Transverse colon (tissue), 4 donors: ENCODE results near the gene ISG20L2. TPM values are rescaled to one million over a fixed set of nuclear protein-coding genes. Genes with fewer than 3 reads are reported as not detected.

Experiments used
- DNase-seq: peaks from one replicate; pipeline ENCODE4 v3.0.0-alpha.2; 2019
- H3K27ac ChIP-seq, 4 donors: fragments of 200-600 bp; sonication (generic); 2 replicates each; pipeline ENCODE4 v1.5.1; 2016 to 2018; ENCODE audit warnings: inconsistent platforms in 4 of 4
- H3K27me3 ChIP-seq: fragments of 200-600 bp; sonication (generic); 2 replicates; pipeline ENCODE4 v1.5.1; 2017; ENCODE audit warnings: inconsistent platforms
- H3K36me3 ChIP-seq, 4 donors: fragments of 200-600 bp; sonication (generic); 2 replicates each; pipeline ENCODE4 v1.5.1; 2017 to 2019; ENCODE audit warnings: inconsistent platforms in 4 of 4
- H3K4me1 ChIP-seq, 4 donors: fragments of 200-600 bp; sonication (generic); 2 replicates each; pipeline ENCODE4 v1.5.1; 2017 to 2020; ENCODE audit warnings: inconsistent platforms in 4 of 4
- H3K4me3 ChIP-seq, 4 donors: fragments of 200-600 bp; sonication (generic); 1 replicate in 1 of 4; 2 replicates in 3 of 4; pipeline versions ENCODE4 v1.5.1 to v1.6.1; 2017 to 2019; ENCODE audit warnings: inconsistent platforms in 4 of 4
- H3K9me3 ChIP-seq, 2 donors: fragments of 200-600 bp; sonication (generic); 2 replicates each; pipeline ENCODE4 v1.5.1; 2017 to 2019; ENCODE audit warnings: inconsistent platforms in 2 of 2
- CTCF ChIP-seq, 5 experiments: fragments of 200-600 bp in 3 of 5; fragments of 450-650 bp in 2 of 5; sonication (generic) in 3 of 5; IDR thresholded peaks; 1 replicate in 2 of 5; 2 replicates in 3 of 5; pipeline ENCODE4 v1.5.1; 2016 to 2017; ENCODE audit warnings: antibody characterized with exemption in 5 of 5, inconsistent platforms in 3 of 5, mild to moderate bottlenecking in 2 of 5, moderate library complexity in 1 of 5
- EP300 ChIP-seq: sonication (generic); formaldehyde crosslinking; IDR thresholded peaks from one replicate; pipeline ENCODE4 v1.6.1; 2017; ENCODE audit warnings: antibody characterized with exemption, low read depth
- POLR2A ChIP-seq: fragments of 450-650 bp; IDR thresholded peaks from one replicate; pipeline ENCODE4 v1.6.1; 2016; ENCODE audit warnings: antibody characterized with exemption, mild to moderate bottlenecking, moderate library complexity
- POLR2AphosphoS5 ChIP-seq, 3 donors: sonication (generic); formaldehyde crosslinking; IDR thresholded peaks; one replicate each; pipeline ENCODE4 v1.6.1; 2016; ENCODE audit warnings: antibody characterized with exemption in 3 of 3
- WGBS, 2 donors: methylation state at CpG; one replicate each; pipeline ENCODE4 v1.1.5; 2018; ENCODE audit warnings: low coverage in 1 of 2; 5-methylcytosine and 5-hydroxymethylcytosine counted together
- in situ Hi-C, 4 donors: fragments of 200-750 bp; cut with MboI; loops; one replicate each; pipeline versions ENCODE4 v1.15.0 to v1.15.1; 2017; ENCODE audit warnings: low sequenced_read_pairs in 3 of 4, low pct_ligation_motif_present in 1 of 4, low pct_unique_long_range_greater_than_20kb in 1 of 4
- intact Hi-C: fragments of 100-400 bp; cut with DNase I; formaldehyde crosslinking; loops from one replicate; pipeline ENCODE4 v1.15.1; 2023; ENCODE audit warnings: low total_unique reads
- total RNA-seq, 4 donors: library from RNA; depleted of rRNA; stranded (reverse); fragments of >200 nt; gene quantifications; one replicate each; pipeline ENCODE4 v1.1.0, GENCODE V29; 2016

The ISG20L2 gene
- total RNA-seq, 4 donors from 2014 or later, result 25.8 to 61.7 (median 33.1) TPM

GRCh38 chr1:156756355-156756754 lies 27.8 kb upstream of the ISG20L2 start:
- Histone ChIP-seq H3K4me3 (no peak overlapping the region), H3K27ac (no peak overlapping the region), H3K9me3 (no peaks in the 10 kb centered on the region), H3K36me3 (no peaks in the 10 kb centered on the region), H3K4me1 (peaks cover 5 to 15% (median 8%) of the 10 kb centered on the region in 4 donors), H3K27me3 (no peaks in the 10 kb centered on the region)
- no peak for DNase-seq
- in situ Hi-C loops, result no loop called here
- intact Hi-C loops, result no loop called here
- WGBS, 2 donors, result 86 to 94% methylated on average over 1 of the region's 1 CpG
- TF ChIP-seq POLR2A (no peak), POLR2AphosphoS5 (IDR thresholded peaks at IDR 0.05) (no peak), CTCF (IDR thresholded peaks at IDR 0.05) (no peak), EP300 (no peak)

- no peaks in the 10 kb centered on the region for H3K27me3 ChIP-seq
- no peaks in the 10 kb centered on the region for H3K9me3 ChIP-seq
- H3K4me3 ChIP-seq, result no peak overlapping the region
- 67 to 80% methylated on average over 2 to 5 of the region's 5 CpGs for WGBS, 2 donors
- H3K4me1 ChIP-seq, result peaks cover 5 to 15% (median 8%) of the 10 kb centered on the region in 4 donors
- H3K36me3 ChIP-seq, result no peaks in the 10 kb centered on the region
- in situ Hi-C loops (no loop called here), intact Hi-C loops (no loop called here)
- no peak for DNase-seq
- no peak overlapping the region for H3K27ac ChIP-seq
- TF ChIP-seq POLR2A (no peak), EP300 (no peak), CTCF (IDR thresholded peaks at IDR 0.05) (no peak), POLR2AphosphoS5 (IDR thresholded peaks at IDR 0.05) (no peak)
Observed at GRCh38 chr1:156755527-156755950, 27.0 kb upstream of the ISG20L2 start.

- Histone ChIP-seq H3K9me3 (no peaks in the 10 kb centered on the region), H3K27ac (no peak overlapping the region), H3K4me1 (peaks cover 13 to 27% (median 19%) of the 10 kb centered on the region in 4 donors), H3K27me3 (no peaks in the 10 kb centered on the region), H3K36me3 (no peaks in the 10 kb centered on the region), H3K4me3 (no peak overlapping the region)
- 75 to 87% methylated on average over 2 to 8 of the region's 8 CpGs for WGBS, 2 donors
- TF ChIP-seq POLR2AphosphoS5 (IDR thresholded peaks at IDR 0.05), result no peak
- TF ChIP-seq EP300, result no peak
- TF ChIP-seq POLR2A, result no peak
- no peak for TF ChIP-seq CTCF (IDR thresholded peaks at IDR 0.05)
- in situ Hi-C loops, result no loop called here
- intact Hi-C loops, result no loop called here
- no peak for DNase-seq
Observed at GRCh38 chr1:156754219-156754618, 25.7 kb upstream of the ISG20L2 start.

GRCh38 chr1:156752843-156753482 lies 24.4 kb upstream of the ISG20L2 start:
- Histone ChIP-seq H3K4me3 (peak overlapping the region in 2 of 4 donors; percentile 96 to 97), H3K27me3 (no peaks in the 10 kb centered on the region), H3K27ac (peak overlapping the region; percentile 95 to 99 (median 98)), H3K4me1 (peaks cover 18 to 40% (median 32%) of the 10 kb centered on the region in 4 donors), H3K36me3 (no peaks in the 10 kb centered on the region), H3K9me3 (no peaks in the 10 kb centered on the region)
- in situ Hi-C loops, result no loop called here
- DNase-seq, result no peak
- WGBS, 2 donors, result 0 to 26% methylated on average over 1 of the region's 1 CpG
- TF ChIP-seq EP300 (no peak), CTCF (IDR thresholded peaks at IDR 0.05) (no peak), POLR2AphosphoS5 (IDR thresholded peaks at IDR 0.05) (no peak), POLR2A (no peak)
- intact Hi-C loops, result no loop called here
